Measurements from ENCODE around the gene ENOPH1.

DNA sequence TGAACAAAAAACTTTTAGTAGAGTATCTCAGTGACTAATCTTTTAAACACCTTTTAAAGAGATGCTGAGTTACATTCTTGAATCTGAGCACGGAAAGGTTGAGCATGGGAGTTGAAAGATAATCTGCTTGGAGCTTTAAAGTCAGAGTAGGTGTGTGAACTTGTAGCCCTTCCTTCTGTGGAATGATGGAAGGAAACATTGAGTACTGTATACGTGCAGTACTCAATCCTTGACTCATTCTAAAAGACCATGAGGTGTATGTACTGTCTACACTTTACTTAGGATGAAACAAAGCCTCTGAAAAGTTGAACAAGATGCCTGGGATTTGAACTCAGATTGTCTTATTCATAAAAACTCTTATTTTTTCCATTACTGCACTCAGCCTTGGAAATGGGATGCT is 3.4 kb downstream of the ENOPH1 start:
- no peak for TF ChIP-seq PCBP2 (optimal IDR thresholded peaks at IDR 0.05; ENCODE audit: low read depth, low read length, poor library complexity, severe bottlenecking)
- no peak for TF ChIP-seq ZNF20 (CRISPR knock-in tag; IDR thresholded peaks at IDR 0.05)
